Endothelial cell of umbilical vein (primary cell): ENCODE measurements around the gene LRRC71.

Experiments
- MAX ChIP-seq: IDR thresholded peaks from 2 replicates; pipeline ENCODE4 v1.6.1; 2011; ENCODE audit not compliant: insufficient read depth, insufficient read length
- POLR2A ChIP-seq: IDR thresholded peaks from 2 replicates; pipeline ENCODE4 v1.6.1; 2012; ENCODE audit warnings: low read depth, mild to moderate bottlenecking, control low read depth, low read length
- POLR2AphosphoS5 ChIP-seq: IDR thresholded peaks from 2 replicates; pipeline ENCODE4 v1.6.1; 2012; ENCODE audit warnings: low read depth, mild to moderate bottlenecking, control low read depth, low read length, moderate library complexity; ENCODE audit not compliant: insufficient read depth
- TF ChIP-seq, protein P1 (sequence below), 2 donors: IDR thresholded peaks; 1 replicate in 1 of 2; 2 replicates in 1 of 2; pipeline ENCODE4 v1.5.1; 2011; ENCODE audit warnings: low read length in 2 of 2, mild to moderate bottlenecking in 2 of 2, moderate library complexity in 2 of 2, control low read depth in 1 of 2, inconsistent platforms in 1 of 2, low read depth in 1 of 2; ENCODE audit not compliant: insufficient read depth in 1 of 2; ENCODE audit errors: extremely low read depth in 1 of 2

- TF ChIP-seq, protein P1, sequence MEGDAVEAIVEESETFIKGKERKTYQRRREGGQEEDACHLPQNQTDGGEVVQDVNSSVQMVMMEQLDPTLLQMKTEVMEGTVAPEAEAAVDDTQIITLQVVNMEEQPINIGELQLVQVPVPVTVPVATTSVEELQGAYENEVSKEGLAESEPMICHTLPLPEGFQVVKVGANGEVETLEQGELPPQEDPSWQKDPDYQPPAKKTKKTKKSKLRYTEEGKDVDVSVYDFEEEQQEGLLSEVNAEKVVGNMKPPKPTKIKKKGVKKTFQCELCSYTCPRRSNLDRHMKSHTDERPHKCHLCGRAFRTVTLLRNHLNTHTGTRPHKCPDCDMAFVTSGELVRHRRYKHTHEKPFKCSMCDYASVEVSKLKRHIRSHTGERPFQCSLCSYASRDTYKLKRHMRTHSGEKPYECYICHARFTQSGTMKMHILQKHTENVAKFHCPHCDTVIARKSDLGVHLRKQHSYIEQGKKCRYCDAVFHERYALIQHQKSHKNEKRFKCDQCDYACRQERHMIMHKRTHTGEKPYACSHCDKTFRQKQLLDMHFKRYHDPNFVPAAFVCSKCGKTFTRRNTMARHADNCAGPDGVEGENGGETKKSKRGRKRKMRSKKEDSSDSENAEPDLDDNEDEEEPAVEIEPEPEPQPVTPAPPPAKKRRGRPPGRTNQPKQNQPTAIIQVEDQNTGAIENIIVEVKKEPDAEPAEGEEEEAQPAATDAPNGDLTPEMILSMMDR (IDR thresholded peaks at IDR 0.05; ENCODE audit: extremely low read depth in 1 of 2, insufficient read depth in 1 of 2, low read depth in 1 of 2, low read length in 2 of 2): no peak
- TF ChIP-seq POLR2A (peak; percentile 59), POLR2AphosphoS5 (no peak), MAX (no peak)
Observed at GRCh38 chr1:156898971-156899664, 21.3 kb upstream of the LRRC71 start.
